OCI-LY1 (cell line): ENCODE measurements around the gene TBXT.

Experiments used
- CTCF ChIP-seq: fragments of 200-600 bp; sonication (generic), shearing (Covaris generic); IDR thresholded peaks from 2 replicates; pipeline ENCODE4 v1.5.1; 2017; ENCODE audit warnings: mild to moderate bottlenecking, antibody characterized with exemption, low read length, moderate library complexity, mixed read lengths
- EZH2 ChIP-seq: fragments of 200-600 bp; sonication (generic), shearing (Covaris generic); IDR thresholded peaks from 2 replicates; pipeline ENCODE4 v1.8.0; 2017; ENCODE audit warnings: borderline replicate concordance, mixed run types, mild to moderate bottlenecking, antibody characterized with exemption, low read length, moderate library complexity, mixed read lengths

- TF ChIP-seq CTCF = no peak
- TF ChIP-seq EZH2 = no peak
Observed at GRCh38 chr6:166179704-166180103, 12.1 kb upstream of the TBXT start.
